ENCODE data around the gene CPNE4.

The CPNE4 gene

DNA sequence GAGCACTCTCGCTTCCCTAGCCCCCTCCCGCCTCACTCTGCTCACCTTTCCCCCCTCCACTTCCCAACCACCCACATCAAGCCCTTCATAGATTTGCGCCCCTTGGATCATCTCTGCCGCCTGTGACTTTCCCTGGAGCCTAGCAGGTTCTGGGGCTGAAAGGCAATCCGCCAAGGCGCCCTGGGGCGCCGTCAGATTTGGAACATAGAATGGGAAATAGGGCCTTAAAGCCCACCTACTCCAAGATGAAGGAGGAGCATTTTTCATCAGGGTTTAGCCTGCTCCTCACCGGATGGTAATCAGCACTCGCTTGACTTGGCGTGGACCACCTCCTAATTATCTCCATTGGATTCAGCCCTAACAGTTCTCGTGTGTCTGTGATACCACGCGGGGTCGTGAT is 1.3 kb downstream of the CPNE4 start:
- TF ChIP-seq, protein P1, sequence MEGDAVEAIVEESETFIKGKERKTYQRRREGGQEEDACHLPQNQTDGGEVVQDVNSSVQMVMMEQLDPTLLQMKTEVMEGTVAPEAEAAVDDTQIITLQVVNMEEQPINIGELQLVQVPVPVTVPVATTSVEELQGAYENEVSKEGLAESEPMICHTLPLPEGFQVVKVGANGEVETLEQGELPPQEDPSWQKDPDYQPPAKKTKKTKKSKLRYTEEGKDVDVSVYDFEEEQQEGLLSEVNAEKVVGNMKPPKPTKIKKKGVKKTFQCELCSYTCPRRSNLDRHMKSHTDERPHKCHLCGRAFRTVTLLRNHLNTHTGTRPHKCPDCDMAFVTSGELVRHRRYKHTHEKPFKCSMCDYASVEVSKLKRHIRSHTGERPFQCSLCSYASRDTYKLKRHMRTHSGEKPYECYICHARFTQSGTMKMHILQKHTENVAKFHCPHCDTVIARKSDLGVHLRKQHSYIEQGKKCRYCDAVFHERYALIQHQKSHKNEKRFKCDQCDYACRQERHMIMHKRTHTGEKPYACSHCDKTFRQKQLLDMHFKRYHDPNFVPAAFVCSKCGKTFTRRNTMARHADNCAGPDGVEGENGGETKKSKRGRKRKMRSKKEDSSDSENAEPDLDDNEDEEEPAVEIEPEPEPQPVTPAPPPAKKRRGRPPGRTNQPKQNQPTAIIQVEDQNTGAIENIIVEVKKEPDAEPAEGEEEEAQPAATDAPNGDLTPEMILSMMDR (IDR thresholded peaks at IDR 0.05), result no peak

GRCh38 chr3:132032959-132033358 is 1.9 kb downstream of the CPNE4 start:
- TF ChIP-seq, protein P1 (IDR thresholded peaks at IDR 0.05), result no peak

GRCh38 chr3:132029182-132029902 is 5.5 kb downstream of the CPNE4 start:
- TF ChIP-seq, protein P1 (IDR thresholded peaks at IDR 0.05), result peak; percentile 96

- TF ChIP-seq, protein P1 (IDR thresholded peaks at IDR 0.05), result no peak
Observed at GRCh38 chr3:132022914-132023313, 11.9 kb downstream of the CPNE4 start.

DNA sequence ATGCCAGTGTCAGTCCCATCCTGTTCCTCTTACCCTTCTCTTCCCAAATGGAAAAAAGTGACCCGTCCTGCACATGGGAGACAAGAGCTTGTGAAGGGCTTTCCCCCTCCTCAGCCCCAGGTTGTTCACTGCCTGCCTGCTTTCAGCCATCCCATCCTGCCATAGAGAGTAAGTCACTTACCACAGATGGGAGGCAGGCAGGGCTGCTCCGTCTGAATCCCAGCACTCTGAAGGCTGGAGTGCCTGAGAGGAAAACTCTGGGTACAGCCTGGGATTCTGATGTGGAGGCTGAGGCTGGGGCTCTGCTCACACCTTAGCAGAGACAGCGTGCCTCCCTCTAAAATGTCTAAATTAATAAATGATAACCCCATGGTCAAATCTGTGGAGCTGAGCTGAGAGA is 14.8 kb downstream of the CPNE4 start:
- TF ChIP-seq, protein P1 (IDR thresholded peaks at IDR 0.05), result no peak

DNA sequence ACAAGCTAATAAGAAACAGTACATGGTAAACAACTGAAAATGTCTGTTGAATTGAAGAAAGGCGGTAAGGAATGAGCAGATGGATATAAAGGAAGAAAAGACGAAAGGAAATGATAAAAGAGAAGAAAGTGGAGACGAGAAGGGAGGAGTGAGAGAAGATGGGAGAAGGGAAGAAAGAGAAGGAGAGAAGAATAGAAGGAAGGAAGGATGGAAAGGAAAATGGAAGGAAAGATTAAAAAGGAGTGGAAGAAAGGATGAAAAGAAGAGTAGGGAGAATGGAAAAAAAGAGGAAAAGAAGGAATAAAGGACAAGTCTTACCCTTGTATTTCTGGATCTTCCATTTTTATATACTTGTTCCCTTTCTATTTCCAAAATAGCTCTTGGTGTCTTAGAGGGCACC is 17.7 kb downstream of the CPNE4 start:
- TF ChIP-seq, protein P1 (IDR thresholded peaks at IDR 0.05), result no peak

DNA sequence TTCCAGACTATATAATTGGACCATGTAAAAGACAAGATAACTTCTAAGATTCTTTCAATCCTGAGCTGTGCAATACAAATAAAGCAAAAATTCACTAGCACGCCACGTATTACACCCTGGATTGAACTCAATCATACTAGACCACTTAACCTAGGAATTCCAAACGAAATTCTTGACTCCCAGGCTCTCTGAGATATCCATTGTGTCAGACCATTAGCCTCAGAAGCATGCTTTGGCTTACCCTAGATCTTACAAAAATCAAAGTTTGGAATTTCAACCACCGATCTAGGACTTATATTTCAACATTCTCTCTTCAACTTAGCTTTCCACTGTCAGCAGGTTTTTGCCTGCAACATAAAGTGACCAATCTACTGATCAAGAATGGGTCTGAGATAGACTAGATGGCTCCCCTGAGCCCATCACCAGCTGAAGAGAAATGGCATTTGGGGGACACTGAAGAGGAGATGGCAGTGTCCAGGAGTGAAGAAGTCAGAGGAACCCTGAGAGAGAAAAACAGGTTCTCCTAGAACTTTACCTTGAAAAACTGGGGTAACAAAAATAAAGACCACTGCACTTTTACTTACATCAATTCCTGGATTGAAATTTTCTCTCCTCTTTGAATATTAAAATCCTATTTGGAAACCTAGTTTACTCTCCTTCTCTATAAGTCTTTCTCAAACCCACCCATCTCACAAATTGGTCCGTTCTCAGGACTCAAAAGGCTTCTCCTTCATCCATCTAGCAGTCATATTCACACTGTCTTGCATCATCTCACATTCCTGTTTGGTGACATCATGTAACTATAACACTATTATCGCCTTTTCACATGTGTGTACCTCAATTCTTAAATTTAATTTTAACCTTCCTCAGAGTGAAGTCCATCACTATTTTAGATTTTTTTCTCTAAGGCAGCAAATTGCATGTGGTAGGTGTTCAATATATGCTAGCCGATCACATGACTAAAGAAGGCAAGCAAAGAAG is 18.5 kb downstream of the CPNE4 start:
- TF ChIP-seq, protein P1 (IDR thresholded peaks at IDR 0.05), result no peak

All from LNCAP (cell line).